ENCODE results near the gene CDC42SE2.
A peak's percentile ranks its signal among the peaks of the same experiment; 100 is the strongest.
"Not testable (repeated sequence)": the region's sequence is repeated elsewhere in the genome, so short reads cannot be mapped to it uniquely, and the experiment has no call there.

CDC42SE2 gene

GRCh38 chr5:131305138-131305689 is 41.4 kb downstream of the CDC42SE2 start:
- TF ChIP-seq CTCF (IDR thresholded peaks at IDR 0.05), result no peak
- no peaks in the 10 kb centered on the region for H3K27me3 ChIP-seq
- no peaks in the 10 kb centered on the region for H3K36me3 ChIP-seq
- H3K4me3 ChIP-seq (ENCODE audit: low read depth in 1 of 2, low read length in 1 of 2), result no peak overlapping the region
- H3K9me3 ChIP-seq, result no peaks in the 10 kb centered on the region
- peak overlapping the region; percentile 2 for H3K27ac ChIP-seq
- peaks cover 7 to 20% of the 10 kb centered on the region in 2 experiments for H3K4me1 ChIP-seq (ENCODE audit: control insufficient read depth in 1 of 2, insufficient read depth in 1 of 2, low read depth in 1 of 2, low read length in 1 of 2)

- peaks cover 7 to 20% of the 10 kb centered on the region in 2 experiments for H3K4me1 ChIP-seq (ENCODE audit: control insufficient read depth in 1 of 2, insufficient read depth in 1 of 2, low read depth in 1 of 2, low read length in 1 of 2)
- no peak overlapping the region for H3K4me3 ChIP-seq (ENCODE audit: low read depth in 1 of 2, low read length in 1 of 2)
- TF ChIP-seq CTCF (IDR thresholded peaks at IDR 0.05), result no peak
- no peaks in the 10 kb centered on the region for H3K36me3 ChIP-seq
- no peaks in the 10 kb centered on the region for H3K27me3 ChIP-seq
- H3K9me3 ChIP-seq, result no peaks in the 10 kb centered on the region
- H3K27ac ChIP-seq, result peak overlapping the region; percentile 27
Observed at GRCh38 chr5:131305906-131306305, 42.1 kb downstream of the CDC42SE2 start.

GRCh38 chr5:131312235-131312772 is 48.5 kb downstream of the CDC42SE2 start:
- not testable (repeated sequence) for H3K9me3 ChIP-seq; H3K4me1 ChIP-seq (ENCODE audit: control insufficient read depth in 1 of 2, insufficient read depth in 1 of 2, low read depth in 1 of 2, low read length in 1 of 2); H3K27me3 ChIP-seq; H3K36me3 ChIP-seq; H3K4me3 ChIP-seq (ENCODE audit: low read depth in 1 of 2, low read length in 1 of 2)
- H3K27ac ChIP-seq, result peak overlapping the region; percentile 55

- H3K4me1 ChIP-seq (ENCODE audit: control insufficient read depth in 1 of 2, insufficient read depth in 1 of 2, low read depth in 1 of 2, low read length in 1 of 2), result peaks cover 3 to 8% of the 10 kb centered on the region in 2 experiments
- H3K4me3 ChIP-seq (ENCODE audit: low read depth in 1 of 2, low read length in 1 of 2), result no peak overlapping the region
- peak overlapping the region; percentile 52 for H3K27ac ChIP-seq
- H3K9me3 ChIP-seq, result no peaks in the 10 kb centered on the region
- H3K27me3 ChIP-seq, result no peaks in the 10 kb centered on the region
- peaks cover 25% of the 10 kb centered on the region for H3K36me3 ChIP-seq
- TF ChIP-seq CTCF (IDR thresholded peaks at IDR 0.05), result no peak
Observed at GRCh38 chr5:131316026-131316425, 52.2 kb downstream of the CDC42SE2 start.

- no peak for TF ChIP-seq CTCF (IDR thresholded peaks at IDR 0.05)
- Histone ChIP-seq H3K4me1 (ENCODE audit: control insufficient read depth in 1 of 2, insufficient read depth in 1 of 2, low read depth in 1 of 2, low read length in 1 of 2) (peaks cover 3 to 8% of the 10 kb centered on the region in 2 experiments), H3K27me3 (no peaks in the 10 kb centered on the region), H3K36me3 (peaks cover 25% of the 10 kb centered on the region), H3K27ac (no peak overlapping the region), H3K9me3 (no peaks in the 10 kb centered on the region), H3K4me3 (ENCODE audit: low read depth in 1 of 2, low read length in 1 of 2) (no peak overlapping the region)
Observed at GRCh38 chr5:131316822-131317221, 53.0 kb downstream of the CDC42SE2 start.

GRCh38 chr5:131318455-131318854 is 54.6 kb downstream of the CDC42SE2 start:
- Histone ChIP-seq H3K27me3 (no peaks in the 10 kb centered on the region), H3K36me3 (peaks cover 25% of the 10 kb centered on the region), H3K27ac (peak overlapping the region; percentile 32), H3K4me3 (ENCODE audit: low read depth in 1 of 2, low read length in 1 of 2) (no peak overlapping the region), H3K4me1 (ENCODE audit: control insufficient read depth in 1 of 2, insufficient read depth in 1 of 2, low read depth in 1 of 2, low read length in 1 of 2) (peaks cover 0 to 3% of the 10 kb centered on the region in 2 experiments), H3K9me3 (no peaks in the 10 kb centered on the region)
- TF ChIP-seq CTCF (IDR thresholded peaks at IDR 0.05), result no peak
